Measurements from ENCODE around the gene SKP2.
"Not testable (repeated sequence)": the region's sequence is repeated elsewhere in the genome, so short reads cannot be mapped to it uniquely, and the experiment has no call there.

The SKP2 gene

DNA sequence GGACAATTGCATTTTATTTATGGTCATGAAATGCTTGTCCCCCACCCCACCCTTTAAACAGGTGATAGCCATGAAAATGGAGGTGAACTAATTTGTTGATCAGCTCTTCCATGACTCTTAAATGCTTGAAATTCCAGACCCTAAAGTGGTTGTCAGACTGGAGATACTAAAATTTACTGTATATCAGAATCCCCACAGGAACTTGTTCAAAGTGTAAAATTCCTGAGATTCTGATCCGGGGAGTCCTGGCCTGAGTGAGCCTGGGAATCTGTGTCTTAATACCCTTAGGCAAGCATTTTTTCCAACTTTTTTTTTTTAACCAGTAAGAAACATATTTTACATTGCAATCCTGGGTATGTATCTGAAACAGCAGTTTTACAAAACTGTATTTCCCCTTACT, 4.7 kb downstream of the SKP2 start:
- DNase-seq (ENCODE audit: low read depth in 2 of 2) = no peak

DNA sequence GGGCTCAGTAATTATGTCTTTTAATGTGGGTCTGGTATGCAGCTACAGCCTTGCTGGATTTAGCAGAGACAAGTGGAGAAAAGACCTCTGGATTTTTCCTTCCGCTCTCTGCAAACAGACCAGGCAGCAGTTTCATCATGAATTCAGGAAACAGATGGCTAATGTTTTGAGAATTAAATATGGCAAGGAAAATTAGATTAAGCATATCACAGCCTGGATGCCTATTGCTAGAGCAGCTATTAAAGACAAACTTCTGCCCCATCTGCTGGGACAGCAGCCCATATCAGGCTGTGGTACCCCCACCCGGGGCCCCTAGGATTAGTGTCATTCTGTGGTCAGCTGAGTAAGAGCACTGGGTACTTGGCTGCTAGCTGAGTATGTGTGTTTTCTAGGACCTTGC, 6.2 kb downstream of the SKP2 start:
- no peak for DNase-seq (ENCODE audit: low read depth in 2 of 2)

DNA sequence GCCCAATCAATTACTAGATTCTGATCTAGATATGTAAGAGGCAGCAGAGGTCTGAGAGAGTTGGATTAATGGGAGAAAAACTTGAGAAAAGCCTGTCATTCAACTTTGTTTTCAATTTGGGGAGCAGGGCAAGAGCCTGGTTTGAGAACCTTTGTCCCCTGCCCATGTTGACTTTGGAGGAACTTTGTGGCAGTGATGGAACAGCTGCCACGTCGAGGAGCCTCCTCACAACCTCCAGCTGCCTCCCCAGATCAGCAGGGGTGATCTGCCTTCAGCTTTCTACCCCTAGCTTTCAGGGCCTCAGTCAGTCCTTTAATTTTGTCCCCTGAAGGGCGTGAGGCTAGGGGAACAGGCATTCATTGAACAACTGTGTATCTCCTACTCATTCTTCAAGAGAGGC, 8.7 kb downstream of the SKP2 start:
- no peak for DNase-seq (ENCODE audit: low read depth in 2 of 2)

GRCh38 chr5:36161361-36161760, 9.4 kb downstream of the SKP2 start:
- DNase-seq (ENCODE audit: low read depth in 2 of 2) = no peak

GRCh38 chr5:36162810-36163486, 11.0 kb downstream of the SKP2 start:
- no peak for DNase-seq (ENCODE audit: low read depth in 2 of 2)

- no peak for DNase-seq (ENCODE audit: low read depth in 2 of 2)
Measured at GRCh38 chr5:36164461-36164860, 12.6 kb downstream of the SKP2 start.

DNA sequence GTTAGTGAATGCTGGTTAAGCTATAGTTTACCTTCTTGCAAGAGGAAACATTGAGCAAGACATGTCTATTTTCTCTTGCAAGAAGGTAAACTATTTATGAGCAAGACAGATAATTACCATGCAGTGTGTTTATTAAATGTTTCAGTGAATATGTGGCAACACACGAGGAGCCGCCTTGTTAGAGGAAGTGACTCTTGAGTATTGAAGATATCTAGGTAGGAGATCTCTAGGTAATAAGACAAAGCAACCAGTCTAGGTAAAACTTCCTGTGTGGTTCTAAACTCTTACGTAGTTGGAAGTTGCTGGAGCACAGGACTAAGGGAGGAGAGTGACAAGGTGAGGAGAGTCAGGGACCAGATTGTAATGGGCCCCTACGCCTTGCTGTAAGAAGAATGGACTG, 16.8 kb downstream of the SKP2 start:
- no peak for DNase-seq (ENCODE audit: low read depth in 2 of 2)

- DNase-seq (ENCODE audit: low read depth in 2 of 2) = no peak
Measured at GRCh38 chr5:36170832-36171424, 19.0 kb downstream of the SKP2 start.

DNA sequence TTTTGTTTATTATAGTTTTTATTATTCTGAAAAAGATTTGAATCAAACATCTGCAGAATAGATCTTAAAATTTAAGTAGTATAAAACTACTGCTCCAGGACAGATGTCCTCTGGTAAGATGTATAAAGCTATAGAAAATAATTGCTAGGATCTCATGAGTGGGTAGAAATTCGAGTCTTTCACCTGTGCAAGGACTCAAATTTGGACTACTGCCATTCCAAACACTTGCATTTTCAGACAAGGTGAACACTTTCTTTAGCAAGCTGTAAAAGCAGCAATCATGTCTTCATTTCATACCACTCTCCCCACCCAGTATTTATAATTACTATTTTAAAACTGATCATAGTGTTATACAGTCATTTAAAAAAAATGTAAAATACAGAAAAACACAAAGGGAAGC, 20.7 kb downstream of the SKP2 start:
- DNase-seq (ENCODE audit: low read depth in 2 of 2) = no peak

GRCh38 chr5:36173426-36173825, 21.5 kb downstream of the SKP2 start:
- no peak for DNase-seq (ENCODE audit: low read depth in 2 of 2)

DNA sequence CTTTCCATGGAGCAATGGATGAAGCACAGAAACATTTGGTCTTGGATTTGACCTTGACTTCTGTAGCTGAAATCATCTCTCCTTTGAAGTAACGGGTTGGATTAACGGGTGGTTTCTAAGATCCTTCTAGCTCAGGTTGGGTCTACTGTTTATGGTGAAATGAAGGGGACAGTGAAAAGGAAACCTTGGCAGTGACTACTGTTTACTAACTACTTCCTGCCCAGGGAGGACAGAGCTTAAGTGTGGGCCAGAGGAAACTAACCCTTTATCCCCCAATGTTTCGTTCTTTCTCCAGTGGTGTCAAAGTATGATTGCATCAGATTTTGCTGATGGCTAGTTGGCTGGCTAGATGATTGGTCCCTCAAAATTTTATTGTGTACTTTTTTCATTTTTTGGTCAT, 22.2 kb downstream of the SKP2 start:
- DNase-seq (ENCODE audit: low read depth in 2 of 2) = no peak

DNA sequence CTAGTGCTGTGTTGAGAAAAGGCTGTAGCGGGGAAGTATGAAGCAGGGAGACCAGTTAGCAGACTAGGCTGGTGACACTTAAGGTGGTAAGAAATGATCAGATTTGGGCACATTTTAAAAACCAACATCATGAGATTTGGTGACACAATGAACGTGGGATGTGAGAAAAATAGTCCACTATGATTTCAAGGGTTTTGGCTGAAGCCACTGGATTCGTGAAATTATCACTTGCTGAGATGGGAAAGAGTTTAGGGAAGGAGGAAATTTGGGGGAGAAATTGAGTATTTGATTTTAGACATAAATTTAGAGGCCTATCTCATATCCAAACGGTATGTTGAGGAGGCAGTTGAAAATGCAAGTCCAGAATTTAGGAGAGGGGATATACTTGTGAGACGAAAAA, 23.1 kb downstream of the SKP2 start:
- DNase-seq (ENCODE audit: low read depth in 2 of 2) = no peak

DNA sequence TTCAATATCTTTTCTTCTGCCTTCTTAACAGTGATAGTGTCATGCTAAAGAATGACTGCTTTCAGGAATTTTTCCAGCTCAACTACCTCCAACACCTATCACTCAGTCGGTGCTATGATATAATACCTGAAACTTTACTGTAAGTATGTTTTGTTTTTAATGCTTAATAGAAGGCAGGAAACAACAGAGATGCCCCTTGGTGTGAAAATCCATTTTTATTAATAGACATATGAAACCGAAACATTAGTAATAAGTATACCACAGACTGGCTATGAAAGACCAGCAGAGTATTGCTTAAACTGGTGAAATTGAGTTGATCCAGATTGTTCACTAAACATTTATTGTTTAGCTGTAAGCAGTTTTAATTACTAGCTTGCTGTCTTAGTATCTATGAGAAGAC, 25.2 kb downstream of the SKP2 start:
- no peak for DNase-seq (ENCODE audit: low read depth in 2 of 2)

- no peak for DNase-seq (ENCODE audit: low read depth in 2 of 2)
Measured at GRCh38 chr5:36177715-36178523, 26.0 kb downstream of the SKP2 start.

GRCh38 chr5:36178524-36178890, 26.6 kb downstream of the SKP2 start:
- DNase-seq (ENCODE audit: low read depth in 2 of 2) = no peak

DNA sequence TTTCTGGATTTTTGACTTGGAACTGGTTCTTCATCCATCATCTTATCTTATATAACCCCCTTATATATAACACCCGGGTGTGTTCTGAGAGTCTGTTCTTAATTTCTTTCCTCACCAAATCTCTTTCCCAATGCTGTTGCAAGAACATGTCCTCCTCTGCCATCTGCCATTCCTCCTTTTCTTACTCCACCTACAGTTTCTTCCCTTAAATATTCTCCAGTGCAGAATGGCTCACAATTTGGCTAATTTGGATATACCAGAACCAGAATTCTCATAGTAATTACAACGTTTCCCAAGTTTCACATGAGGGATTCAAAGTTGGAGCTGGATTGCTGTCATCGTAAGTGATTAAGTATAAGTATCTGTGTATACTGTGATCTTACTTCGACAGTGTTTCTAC, 28.0 kb downstream of the SKP2 start:
- DNase-seq (ENCODE audit: low read depth in 2 of 2) = no peak

DNA sequence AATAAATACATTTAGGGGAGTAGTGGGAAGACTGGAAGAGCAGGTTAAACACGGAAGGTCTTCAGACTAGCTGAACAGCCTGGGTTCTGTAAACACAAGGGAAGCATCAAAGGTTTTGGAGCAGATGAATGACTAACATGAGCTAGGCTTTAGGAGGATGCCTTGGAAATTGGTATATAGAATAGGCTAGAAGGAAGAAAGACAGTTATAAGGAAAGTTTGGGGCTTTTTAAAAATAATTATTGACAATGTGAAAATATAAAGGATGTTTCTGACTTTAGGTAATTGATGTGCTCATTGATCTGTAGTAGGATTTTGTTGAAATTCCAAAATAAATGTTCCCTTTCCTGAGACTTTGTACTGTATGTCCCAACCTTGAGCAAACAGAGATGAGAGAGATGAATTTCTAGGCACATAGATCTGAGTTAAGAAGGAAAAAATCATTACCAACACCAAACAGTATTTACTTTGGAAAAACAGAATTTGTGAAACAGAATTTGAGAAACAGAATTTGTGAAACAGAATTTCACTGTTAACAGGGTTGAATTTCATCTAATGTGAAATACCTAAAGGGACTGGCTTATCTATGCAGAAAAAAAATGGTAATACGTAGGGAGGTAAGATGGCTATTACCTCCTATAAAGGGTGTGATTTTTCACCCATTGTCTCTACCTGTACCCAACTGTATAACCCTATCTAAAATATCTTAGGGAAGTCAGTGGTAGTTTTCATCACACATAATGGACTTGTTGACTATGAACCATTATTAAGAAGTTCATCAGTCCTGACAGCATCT, 28.8 kb downstream of the SKP2 start:
- no peak for DNase-seq (ENCODE audit: low read depth in 2 of 2)

DNA sequence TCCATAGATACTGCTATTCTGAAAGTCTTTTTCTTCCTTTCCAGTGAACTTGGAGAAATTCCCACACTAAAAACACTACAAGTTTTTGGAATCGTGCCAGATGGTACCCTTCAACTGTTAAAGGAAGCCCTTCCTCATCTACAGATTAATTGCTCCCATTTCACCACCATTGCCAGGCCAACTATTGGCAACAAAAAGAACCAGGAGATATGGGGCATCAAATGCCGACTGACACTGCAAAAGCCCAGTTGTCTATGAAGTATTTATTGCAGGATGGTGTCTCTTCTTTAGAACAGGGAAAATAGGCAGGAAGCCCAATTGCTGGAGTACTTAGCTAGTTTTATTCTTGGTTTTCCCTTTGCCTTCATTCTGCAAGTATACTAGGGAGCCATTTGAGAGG, 29.9 kb downstream of the SKP2 start:
- DNase-seq (ENCODE audit: low read depth in 2 of 2) = no peak

GRCh38 chr5:36184408-36184807, 32.5 kb downstream of the SKP2 start:
- not testable (repeated sequence) for DNase-seq (ENCODE audit: low read depth in 2 of 2)

DNA sequence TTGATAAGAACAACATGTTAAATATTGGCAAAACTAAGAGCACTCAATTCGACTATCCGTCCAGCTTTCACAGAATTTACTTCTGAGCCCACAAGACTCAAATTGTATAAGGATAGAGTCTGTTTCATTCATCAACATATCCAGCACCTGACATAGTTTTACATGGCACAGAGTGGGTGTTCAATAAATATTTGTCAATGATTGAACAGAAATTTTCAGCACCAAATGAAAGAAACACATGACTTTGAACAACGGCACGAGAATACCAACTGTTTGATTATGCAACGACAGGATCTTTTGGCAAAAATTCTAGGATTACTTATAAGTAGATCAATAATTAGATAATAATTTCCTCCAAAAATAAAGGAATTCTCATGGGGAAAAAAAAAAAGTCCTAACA, 41.8 kb downstream of the SKP2 start:
- DNase-seq (ENCODE audit: low read depth in 2 of 2) = no peak

GRCh38 chr5:36198281-36198680, 46.4 kb downstream of the SKP2 start:
- DNase-seq (ENCODE audit: low read depth in 2 of 2) = no peak

DNA sequence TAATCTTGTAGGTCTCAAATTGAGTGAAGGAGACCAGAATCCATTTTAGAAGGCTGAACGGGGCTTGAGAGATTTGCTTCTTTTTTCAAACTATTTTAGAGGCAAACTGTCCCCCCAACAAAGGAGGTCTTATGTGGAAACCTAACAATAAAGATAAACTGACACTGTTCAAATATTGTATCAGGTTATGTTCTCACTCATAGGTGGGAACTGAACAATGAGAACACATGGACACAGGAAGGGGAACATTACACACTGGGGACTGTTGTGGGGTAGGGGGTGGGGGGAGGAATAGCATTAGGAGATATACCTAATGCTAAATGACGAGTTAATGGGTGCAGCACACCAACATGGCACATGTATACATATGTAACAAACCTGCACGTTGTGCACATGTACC, 46.9 kb downstream of the SKP2 start:
- not testable (repeated sequence) for DNase-seq (ENCODE audit: low read depth in 2 of 2)

Data from stimulated activated CD8-positive, alpha-beta memory T cell treated with anti-CD3 and anti-CD28 coated beads, Interleukin-15, amount 100 ng/mL, for 4 hours (primary cell).